HK-2 (cell line): ENCODE data around the gene ARHGEF19.
"Not testable (repeated sequence)": the region's sequence is repeated elsewhere in the genome, so short reads cannot be mapped to it uniquely, and the experiment has no call there.

Experiments used
- DNase-seq: peaks from one replicate; pipeline ENCODE4 v3.0.0-alpha.2; 2018; ENCODE audit not compliant: unreplicated experiment

Gene ARHGEF19

GRCh38 chr1:16221499-16221898 is 9.0 kb upstream of the ARHGEF19 start:
- DNase-seq: no peak

GRCh38 chr1:16219968-16220500 is 7.6 kb upstream of the ARHGEF19 start:
- DNase-seq: no peak

- no peak for DNase-seq
Observed at GRCh38 chr1:16218674-16219071, 6.2 kb upstream of the ARHGEF19 start.

GRCh38 chr1:16218014-16218673 is 5.7 kb upstream of the ARHGEF19 start:
- no peak for DNase-seq

- DNase-seq: peak; percentile 87
Observed at GRCh38 chr1:16217061-16217785, 4.8 kb upstream of the ARHGEF19 start.

GRCh38 chr1:16215882-16216753 is 3.7 kb upstream of the ARHGEF19 start:
- DNase-seq: no peak

GRCh38 chr1:16215240-16215639 is 2.8 kb upstream of the ARHGEF19 start:
- DNase-seq: not testable (repeated sequence)

- DNase-seq: not testable (repeated sequence)
Observed at GRCh38 chr1:16213544-16213943, 1.1 kb upstream of the ARHGEF19 start.

- DNase-seq: no peak
Observed at GRCh38 chr1:16213013-16213412, 561 bp upstream of the ARHGEF19 start.

GRCh38 chr1:16211824-16212223 is 628 bp downstream of the ARHGEF19 start:
- DNase-seq: no peak

- DNase-seq: no peak
Observed at GRCh38 chr1:16210581-16210980, 1.9 kb downstream of the ARHGEF19 start.

GRCh38 chr1:16209847-16210407 is 2.5 kb downstream of the ARHGEF19 start:
- no peak for DNase-seq

GRCh38 chr1:16209132-16209846 is 3.2 kb downstream of the ARHGEF19 start:
- DNase-seq: no peak

- DNase-seq: no peak
Observed at GRCh38 chr1:16208270-16208987, 4.0 kb downstream of the ARHGEF19 start.

GRCh38 chr1:16207318-16208269 is 4.9 kb downstream of the ARHGEF19 start:
- no peak for DNase-seq

GRCh38 chr1:16206547-16207317 is 5.7 kb downstream of the ARHGEF19 start:
- DNase-seq: peak; percentile 97

GRCh38 chr1:16205891-16206546 is 6.4 kb downstream of the ARHGEF19 start:
- DNase-seq: no peak

- DNase-seq: no peak
Observed at GRCh38 chr1:16205334-16205671, 7.1 kb downstream of the ARHGEF19 start.
